ENCODE data around the gene CDK5. TPM values are rescaled to one million over a fixed set of nuclear protein-coding genes. Genes with fewer than 3 reads are reported as not detected.

Gene CDK5
- total and polyA plus RNA-seq, 2 donors from 2014 or later, result 9.1 to 21.5 TPM

DNA sequence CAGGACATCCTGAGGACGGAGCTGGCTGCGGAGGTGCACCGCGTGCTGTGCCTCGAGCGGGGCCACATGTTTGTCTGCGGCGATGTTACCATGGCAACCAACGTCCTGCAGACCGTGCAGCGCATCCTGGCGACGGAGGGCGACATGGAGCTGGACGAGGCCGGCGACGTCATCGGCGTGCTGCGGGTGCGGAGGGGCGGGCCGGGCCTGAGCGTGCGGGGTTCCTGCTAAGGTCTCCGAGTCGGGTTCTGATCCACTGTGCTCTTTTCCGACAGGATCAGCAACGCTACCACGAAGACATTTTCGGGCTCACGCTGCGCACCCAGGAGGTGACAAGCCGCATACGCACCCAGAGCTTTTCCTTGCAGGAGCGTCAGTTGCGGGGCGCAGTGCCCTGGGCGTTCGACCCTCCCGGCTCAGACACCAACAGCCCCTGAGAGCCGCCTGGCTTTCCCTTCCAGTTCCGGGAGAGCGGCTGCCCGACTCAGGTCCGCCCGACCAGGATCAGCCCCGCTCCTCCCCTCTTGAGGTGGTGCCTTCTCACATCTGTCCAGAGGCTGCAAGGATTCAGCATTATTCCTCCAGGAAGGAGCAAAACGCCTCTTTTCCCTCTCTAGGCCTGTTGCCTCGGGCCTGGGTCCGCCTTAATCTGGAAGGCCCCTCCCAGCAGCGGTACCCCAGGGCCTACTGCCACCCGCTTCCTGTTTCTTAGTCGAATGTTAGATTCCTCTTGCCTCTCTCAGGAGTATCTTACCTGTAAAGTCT is 43.8 kb downstream of the CDK5 start:
- DNase-seq, result peak; percentile 92 to 95 (median 93)
- H3K9me3 ChIP-seq (ENCODE audit: control insufficient read depth in 2 of 3, insufficient read depth in 1 of 3, low read length in 3 of 3), result no peaks in the 10 kb centered on the region
- H3K27me3 ChIP-seq (ENCODE audit: control insufficient read depth, insufficient read depth, low read length), result peaks cover 7% of the 10 kb centered on the region
- peaks cover 0 to 25% (median 0%) of the 10 kb centered on the region in 3 donors for H3K4me1 ChIP-seq (ENCODE audit: control insufficient read depth in 2 of 3, insufficient read depth in 2 of 3, low read depth in 1 of 3, low read length in 3 of 3)
- no peak for FAIRE-seq
- peak overlapping the region in 2 of 3 donors; percentile 14 to 29 for H3K4me3 ChIP-seq (ENCODE audit: low read length in 3 of 3)
- intact Hi-C loops (cut with DNase I), result no loop called here
- no peaks in the 10 kb centered on the region for H3K36me3 ChIP-seq (ENCODE audit: control insufficient read depth in 2 of 3, insufficient read depth in 3 of 3, low read length in 3 of 3)
- no peak overlapping the region for H3K9ac ChIP-seq (ENCODE audit: low read length in 3 of 3)
- no peak overlapping the region for H3K27ac ChIP-seq (ENCODE audit: low read depth in 2 of 2, low read length in 2 of 2)
- TF ChIP-seq, protein P1, sequence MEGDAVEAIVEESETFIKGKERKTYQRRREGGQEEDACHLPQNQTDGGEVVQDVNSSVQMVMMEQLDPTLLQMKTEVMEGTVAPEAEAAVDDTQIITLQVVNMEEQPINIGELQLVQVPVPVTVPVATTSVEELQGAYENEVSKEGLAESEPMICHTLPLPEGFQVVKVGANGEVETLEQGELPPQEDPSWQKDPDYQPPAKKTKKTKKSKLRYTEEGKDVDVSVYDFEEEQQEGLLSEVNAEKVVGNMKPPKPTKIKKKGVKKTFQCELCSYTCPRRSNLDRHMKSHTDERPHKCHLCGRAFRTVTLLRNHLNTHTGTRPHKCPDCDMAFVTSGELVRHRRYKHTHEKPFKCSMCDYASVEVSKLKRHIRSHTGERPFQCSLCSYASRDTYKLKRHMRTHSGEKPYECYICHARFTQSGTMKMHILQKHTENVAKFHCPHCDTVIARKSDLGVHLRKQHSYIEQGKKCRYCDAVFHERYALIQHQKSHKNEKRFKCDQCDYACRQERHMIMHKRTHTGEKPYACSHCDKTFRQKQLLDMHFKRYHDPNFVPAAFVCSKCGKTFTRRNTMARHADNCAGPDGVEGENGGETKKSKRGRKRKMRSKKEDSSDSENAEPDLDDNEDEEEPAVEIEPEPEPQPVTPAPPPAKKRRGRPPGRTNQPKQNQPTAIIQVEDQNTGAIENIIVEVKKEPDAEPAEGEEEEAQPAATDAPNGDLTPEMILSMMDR (IDR thresholded peaks at IDR 0.05; ENCODE audit: borderline replicate concordance, extremely low read depth, insufficient read depth), result no peak

DNA sequence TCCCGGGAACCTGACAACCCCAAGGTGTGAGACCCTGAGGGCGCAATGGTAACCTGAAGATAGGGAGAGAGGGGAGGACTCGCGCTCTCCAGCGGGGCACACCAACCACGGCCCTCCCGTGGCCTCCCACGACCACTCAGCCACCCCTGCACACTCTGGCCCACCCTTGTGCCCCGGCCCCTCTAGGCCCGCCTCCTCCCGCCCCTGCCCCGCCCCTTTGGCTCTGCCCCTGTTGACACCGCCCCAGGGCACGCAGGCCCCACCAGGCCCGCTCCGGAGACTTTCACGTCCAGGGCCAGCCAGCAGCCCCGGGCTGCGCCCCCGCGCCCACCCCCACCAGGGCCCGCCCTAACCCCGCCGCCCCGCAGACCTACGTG is 44.4 kb downstream of the CDK5 start:
- FAIRE-seq (no peak), DNase-seq (peak in 2 of 5 donors; percentile 20 to 83)
- H3K36me3 ChIP-seq (ENCODE audit: control insufficient read depth in 2 of 3, insufficient read depth in 3 of 3, low read length in 3 of 3), result no peaks in the 10 kb centered on the region
- no peak overlapping the region for H3K4me3 ChIP-seq (ENCODE audit: low read length in 3 of 3)
- H3K27ac ChIP-seq (ENCODE audit: low read depth in 2 of 2, low read length in 2 of 2), result no peak overlapping the region
- peaks cover 0 to 23% (median 0%) of the 10 kb centered on the region in 3 donors for H3K4me1 ChIP-seq (ENCODE audit: control insufficient read depth in 2 of 3, insufficient read depth in 2 of 3, low read depth in 1 of 3, low read length in 3 of 3)
- intact Hi-C loops (cut with DNase I), result no loop called here
- H3K27me3 ChIP-seq (ENCODE audit: control insufficient read depth, insufficient read depth, low read length), result peaks cover 7% of the 10 kb centered on the region
- no peak overlapping the region for H3K9ac ChIP-seq (ENCODE audit: low read length in 3 of 3)
- no peaks in the 10 kb centered on the region for H3K9me3 ChIP-seq (ENCODE audit: control insufficient read depth in 2 of 3, insufficient read depth in 1 of 3, low read length in 3 of 3)
- TF ChIP-seq, protein P1 (IDR thresholded peaks at IDR 0.05; ENCODE audit: borderline replicate concordance, extremely low read depth, insufficient read depth), result no peak

DNA sequence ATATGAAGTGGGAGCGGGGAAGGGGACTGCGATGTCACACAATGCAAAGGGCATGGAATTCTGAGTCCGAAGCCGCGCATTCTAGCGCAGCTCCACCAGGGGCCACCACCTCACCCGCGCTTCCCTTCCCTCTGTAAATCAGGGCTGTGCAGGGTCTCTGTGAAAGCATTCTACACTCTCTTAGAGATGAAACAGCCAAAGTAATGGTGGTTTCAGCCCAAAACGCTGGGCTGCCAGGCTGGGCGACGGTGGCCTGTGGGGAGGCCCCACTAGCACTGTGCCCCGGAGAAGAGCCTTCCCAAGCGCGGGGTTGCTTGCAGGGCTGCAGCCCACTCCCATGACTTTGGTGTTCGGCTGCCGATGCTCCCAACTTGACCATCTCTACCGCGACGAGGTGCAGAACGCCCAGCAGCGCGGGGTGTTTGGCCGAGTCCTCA is 44.8 kb downstream of the CDK5 start:
- H3K4me1 ChIP-seq (ENCODE audit: control insufficient read depth in 2 of 3, insufficient read depth in 2 of 3, low read depth in 1 of 3, low read length in 3 of 3), result peaks cover 0 to 20% (median 0%) of the 10 kb centered on the region in 3 donors
- TF ChIP-seq, protein P1 (IDR thresholded peaks at IDR 0.05; ENCODE audit: borderline replicate concordance, extremely low read depth, insufficient read depth), result peak; percentile 22
- H3K9me3 ChIP-seq (ENCODE audit: control insufficient read depth in 2 of 3, insufficient read depth in 1 of 3, low read length in 3 of 3), result no peaks in the 10 kb centered on the region
- no peak overlapping the region for H3K27ac ChIP-seq (ENCODE audit: low read depth in 2 of 2, low read length in 2 of 2)
- H3K4me3 ChIP-seq (ENCODE audit: low read length in 3 of 3), result no peak overlapping the region
- FAIRE-seq (no peak), DNase-seq (peak; percentile 69 to 81 (median 72))
- intact Hi-C loops (cut with DNase I), result no loop called here
- H3K36me3 ChIP-seq (ENCODE audit: control insufficient read depth in 2 of 3, insufficient read depth in 3 of 3, low read length in 3 of 3), result no peaks in the 10 kb centered on the region
- peaks cover 7% of the 10 kb centered on the region for H3K27me3 ChIP-seq (ENCODE audit: control insufficient read depth, insufficient read depth, low read length)
- no peak overlapping the region for H3K9ac ChIP-seq (ENCODE audit: low read length in 3 of 3)
